Measurements from ENCODE around the gene NRGN.
"Not testable (repeated sequence)": the region's sequence is repeated elsewhere in the genome, so short reads cannot be mapped to it uniquely, and the experiment has no call there.

The NRGN gene

GRCh38 chr11:124758355-124759265 is 18.9 kb downstream of the NRGN start:
- no peak for DNase-seq (ENCODE audit: low read depth)

GRCh38 chr11:124759266-124760204 is 19.8 kb downstream of the NRGN start:
- DNase-seq (ENCODE audit: low read depth): no peak

- no peak for DNase-seq (ENCODE audit: low read depth)
Measured at GRCh38 chr11:124760205-124760652, 20.5 kb downstream of the NRGN start.

- no peak for DNase-seq (ENCODE audit: low read depth)
Measured at GRCh38 chr11:124760806-124761205, 21.1 kb downstream of the NRGN start.

DNA sequence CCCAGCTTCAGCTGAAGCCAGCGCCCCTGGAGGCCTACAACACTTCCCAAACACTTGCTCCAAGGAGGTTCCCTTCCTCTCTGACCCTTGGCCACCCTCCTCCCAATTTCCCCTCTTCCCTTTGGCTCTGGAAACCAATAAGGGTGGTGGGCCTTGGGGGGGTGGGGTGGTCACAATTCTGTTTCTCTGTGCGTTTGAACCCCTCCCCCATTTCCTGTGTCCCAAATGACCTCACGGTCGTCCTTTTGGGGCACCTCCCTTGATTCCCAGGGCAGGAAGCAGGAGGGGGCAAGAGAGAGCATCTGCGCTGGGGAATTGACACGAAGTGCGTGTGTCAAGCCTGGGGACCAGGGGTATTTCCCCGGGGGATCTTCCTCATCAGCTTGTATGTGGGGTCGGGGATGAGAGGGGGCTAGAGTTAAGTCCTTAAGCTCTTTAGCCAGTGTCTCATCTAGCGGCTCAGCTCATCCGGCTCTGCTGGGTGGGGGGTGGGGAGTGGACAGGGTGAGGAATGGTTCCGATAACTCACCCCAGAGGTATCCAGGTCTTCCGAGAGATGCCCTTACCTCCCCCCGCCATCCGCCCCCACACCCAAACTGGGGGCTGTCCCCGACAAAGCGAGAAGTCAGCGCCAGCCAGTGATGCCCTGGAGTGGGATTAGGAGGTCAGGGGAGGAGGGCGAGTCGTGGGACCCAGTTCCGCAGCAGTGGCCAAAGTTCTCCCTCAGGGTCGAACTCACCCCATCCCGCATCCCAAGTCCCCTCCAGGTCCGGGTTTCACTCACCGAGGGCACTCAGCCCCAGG is 21.8 kb downstream of the NRGN start:
- DNase-seq (ENCODE audit: low read depth): no peak

DNA sequence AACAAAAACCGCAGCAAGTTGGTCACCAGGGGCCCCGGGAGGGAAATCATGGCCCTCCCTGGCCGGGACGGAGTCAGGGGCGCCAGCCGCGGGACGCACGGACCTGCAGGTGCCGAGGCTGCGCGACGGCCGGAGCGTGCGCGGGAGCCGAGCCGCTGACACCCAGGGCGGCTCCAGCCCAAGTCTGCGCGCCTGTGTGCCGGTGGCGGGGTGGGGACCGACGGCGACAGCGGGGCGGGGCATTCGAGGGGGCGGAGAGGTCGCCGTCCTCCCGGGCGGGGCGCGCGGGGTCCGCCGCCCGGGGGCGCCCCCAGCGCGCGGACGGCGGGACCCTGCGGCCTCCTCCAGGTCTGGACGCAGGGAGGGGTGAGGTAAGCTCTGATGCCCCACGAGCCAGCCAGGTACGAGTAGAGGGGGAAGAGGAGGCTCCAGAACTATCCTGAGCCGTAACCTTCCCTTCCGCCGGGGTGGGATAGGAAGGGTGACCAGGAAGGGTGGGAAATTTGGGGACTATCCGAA is 22.4 kb downstream of the NRGN start, which contains the start of gene ESAM:
ESAM (minus strand) TSS at position 186 of the 519 bp plus-strand sequence; CDS start at position 50, 136 bp downstream.
- no peak for DNase-seq (ENCODE audit: low read depth)

- no peak for DNase-seq (ENCODE audit: low read depth)
Measured at GRCh38 chr11:124762624-124763155, 22.9 kb downstream of the NRGN start.

- no peak for DNase-seq (ENCODE audit: low read depth)
Measured at GRCh38 chr11:124763156-124763947, 23.6 kb downstream of the NRGN start.

DNA sequence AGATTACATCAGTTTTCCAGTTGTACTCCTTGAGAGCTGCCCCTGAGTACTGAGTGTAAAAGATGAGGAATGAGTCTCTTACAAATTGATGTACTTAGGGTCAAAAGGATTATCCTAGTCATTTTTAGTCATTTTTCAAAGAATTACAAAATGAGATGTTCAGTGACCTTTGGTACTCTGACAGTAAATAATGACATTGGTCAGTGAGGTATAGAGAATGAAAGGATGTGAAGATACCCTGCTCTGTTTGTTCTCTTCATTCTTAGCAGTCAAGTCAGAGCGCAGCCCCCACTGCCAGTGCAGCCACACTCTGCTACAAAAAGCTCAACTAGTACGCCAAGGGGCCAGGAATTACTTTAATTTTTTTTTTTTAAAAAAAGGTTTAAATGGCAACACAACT is 26.4 kb downstream of the NRGN start:
- DNase-seq (ENCODE audit: low read depth): no peak

GRCh38 chr11:124768914-124769313 is 29.2 kb downstream of the NRGN start:
- no peak for DNase-seq (ENCODE audit: low read depth)

DNA sequence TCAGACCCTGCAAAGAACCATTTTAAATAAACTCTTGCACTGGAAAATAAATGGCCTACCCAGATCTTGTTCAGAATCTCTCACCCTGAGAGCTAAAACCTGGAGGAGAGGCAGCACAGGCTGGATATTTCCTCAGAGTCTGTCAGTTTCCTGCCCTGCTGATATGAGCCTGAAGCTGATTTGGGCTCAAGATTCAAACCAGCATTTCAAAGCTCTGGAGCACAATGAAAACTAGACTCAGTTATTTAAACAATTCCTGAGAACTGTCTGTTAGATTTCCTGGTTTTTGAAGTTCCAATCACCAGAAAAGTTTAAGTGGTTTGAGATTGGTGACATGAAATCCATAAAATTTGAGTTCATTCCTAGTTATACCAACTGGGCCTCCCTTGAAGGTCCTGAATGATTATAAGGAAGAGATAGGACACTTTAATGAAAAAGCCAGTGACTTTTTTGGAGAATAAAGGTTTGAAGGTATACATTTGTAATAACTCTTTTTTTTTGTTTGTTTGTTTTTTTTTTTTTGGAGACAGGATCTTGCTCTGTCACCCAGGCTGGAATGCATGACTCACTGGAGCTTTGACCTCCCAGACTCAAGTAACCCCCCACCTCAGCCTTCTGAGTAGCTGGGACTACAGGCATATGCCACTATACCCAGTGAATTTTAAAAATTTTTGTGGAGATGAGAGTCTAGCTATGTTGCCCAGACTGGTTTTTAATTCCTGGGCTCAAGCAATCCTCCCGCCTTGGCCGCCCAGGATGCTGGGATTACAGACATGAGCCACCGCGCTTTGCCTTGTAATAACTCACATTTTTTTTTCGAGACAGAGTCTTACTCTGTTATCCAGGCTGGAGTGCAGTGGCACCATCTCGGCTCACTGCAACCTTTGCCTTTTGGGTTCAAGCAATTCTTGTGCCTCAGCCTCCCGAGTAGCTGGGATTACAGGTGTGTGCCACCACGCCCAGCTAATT is 30.3 kb downstream of the NRGN start:
- DNase-seq (ENCODE audit: low read depth): no peak

DNA sequence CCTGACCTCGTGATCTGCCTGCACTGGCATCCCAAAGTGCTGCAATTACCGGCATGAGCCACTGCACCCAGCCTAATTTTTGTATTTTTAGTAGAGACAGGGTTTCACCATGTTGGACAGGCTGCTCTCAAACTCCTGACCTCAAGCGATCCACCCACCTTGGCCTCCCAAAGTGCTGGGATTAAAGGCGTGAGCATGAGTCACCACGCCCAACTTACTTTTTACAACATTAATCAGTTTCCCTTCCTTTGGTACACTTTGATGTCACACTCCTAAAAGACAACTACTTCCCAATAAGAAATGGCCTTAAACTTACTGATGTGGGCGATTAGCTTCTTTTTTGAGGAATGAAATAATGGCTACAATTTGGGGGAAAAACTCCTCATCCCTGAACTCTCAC is 31.2 kb downstream of the NRGN start:
- DNase-seq (ENCODE audit: low read depth): not testable (repeated sequence)

GRCh38 chr11:124776865-124777645 is 37.3 kb downstream of the NRGN start:
- no peak for DNase-seq (ENCODE audit: low read depth)

DNA sequence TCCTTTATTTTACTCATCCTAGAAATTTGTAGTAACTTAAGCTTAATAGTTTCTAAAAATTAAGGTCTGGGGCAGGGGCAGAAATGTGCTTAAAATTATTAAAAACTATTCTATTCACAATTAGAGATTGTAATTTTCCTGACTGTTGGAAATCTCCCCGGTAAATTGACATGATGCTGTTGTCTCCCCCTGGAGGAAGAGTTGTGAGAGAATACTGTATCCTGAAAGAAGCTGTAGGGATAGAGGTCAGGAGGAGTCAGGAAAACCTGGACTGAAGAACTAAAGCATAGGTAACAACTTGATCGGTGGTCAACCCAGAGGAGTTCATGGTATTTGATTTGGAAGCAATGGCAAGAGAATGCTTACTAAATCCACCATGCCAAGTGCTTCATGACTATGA is 38.5 kb downstream of the NRGN start:
- no peak for DNase-seq (ENCODE audit: low read depth)

DNA sequence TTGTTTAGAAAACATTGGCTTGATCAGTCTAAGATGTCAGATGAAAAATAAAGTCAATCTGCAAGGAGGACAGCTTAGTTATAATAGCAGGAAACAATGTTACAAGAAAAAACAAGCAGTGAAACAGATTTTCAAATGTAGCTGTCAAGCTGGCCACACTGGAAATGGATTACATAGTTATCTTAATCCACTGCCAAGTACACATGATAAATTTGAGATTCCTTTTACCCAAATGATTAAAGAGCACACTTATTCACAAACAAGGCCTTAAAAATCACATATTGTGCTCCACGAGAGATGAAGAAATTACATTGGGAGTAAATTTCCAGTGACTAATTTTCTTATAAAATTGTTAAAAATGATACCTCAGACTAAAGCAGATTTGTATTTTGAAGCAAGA is 39.8 kb downstream of the NRGN start:
- no peak for DNase-seq (ENCODE audit: low read depth)

GRCh38 chr11:124783002-124783401 is 43.3 kb downstream of the NRGN start:
- no peak for DNase-seq (ENCODE audit: low read depth)

GRCh38 chr11:124784051-124784450 is 44.3 kb downstream of the NRGN start:
- DNase-seq (ENCODE audit: low read depth): no peak

DNA sequence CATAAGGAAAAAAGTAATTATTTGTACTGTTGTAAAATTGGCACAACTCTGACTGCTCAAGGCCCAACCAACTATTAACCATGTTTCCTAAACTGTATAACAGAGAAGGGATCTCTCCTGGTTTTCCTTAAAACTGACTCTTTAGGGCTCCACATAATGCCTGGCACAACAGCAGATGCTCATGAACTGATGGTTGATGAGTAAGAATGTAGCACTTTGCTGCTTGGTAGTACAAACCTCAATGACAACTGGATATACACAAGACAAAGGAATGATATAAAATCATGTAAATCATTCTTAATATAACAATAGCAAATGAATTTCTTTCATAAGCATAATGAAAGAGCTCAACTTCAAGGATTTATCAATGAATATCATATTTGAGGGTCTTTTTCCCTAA is 48.8 kb downstream of the NRGN start:
- DNase-seq (ENCODE audit: low read depth): no peak
